Activated CD8-positive, alpha-beta memory T cell treated with anti-CD3 and anti-CD28 coated beads for 48 hours (primary cell): ENCODE results near the gene TNFAIP2.

Source experiments
- DNase-seq, 3 experiments: peaks; one replicate each; pipeline ENCODE4 v3.0.0-alpha.2; 2020; ENCODE audit warnings: low read depth in 2 of 3, low spot score in 2 of 3

The TNFAIP2 gene

GRCh38 chr14:103121846-103122584 lies 1.2 kb upstream of the TNFAIP2 start:
- no peak for DNase-seq

GRCh38 chr14:103122585-103122946 lies 695 bp upstream of the TNFAIP2 start:
- DNase-seq = no peak

- DNase-seq = no peak
These were observed 606 bp downstream of the TNFAIP2 start for GRCh38 chr14:103123634-103124500.

GRCh38 chr14:103124501-103125001 lies 1.3 kb downstream of the TNFAIP2 start:
- DNase-seq = no peak

GRCh38 chr14:103125098-103126070 lies 2.1 kb downstream of the TNFAIP2 start:
- DNase-seq = no peak

- no peak for DNase-seq
These were observed 3.0 kb downstream of the TNFAIP2 start for GRCh38 chr14:103126088-103126872.

GRCh38 chr14:103126873-103127304 lies 3.6 kb downstream of the TNFAIP2 start:
- no peak for DNase-seq

GRCh38 chr14:103127356-103127755 lies 4.1 kb downstream of the TNFAIP2 start:
- DNase-seq = no peak

GRCh38 chr14:103127861-103128598 lies 4.8 kb downstream of the TNFAIP2 start:
- no peak for DNase-seq

GRCh38 chr14:103128631-103129300 lies 5.5 kb downstream of the TNFAIP2 start:
- DNase-seq = no peak

GRCh38 chr14:103129301-103130016 lies 6.2 kb downstream of the TNFAIP2 start:
- no peak for DNase-seq

- DNase-seq = no peak
These were observed 6.9 kb downstream of the TNFAIP2 start for GRCh38 chr14:103130017-103130764.

- no peak for DNase-seq
These were observed 7.7 kb downstream of the TNFAIP2 start for GRCh38 chr14:103130965-103131364.

GRCh38 chr14:103131580-103131979 lies 8.3 kb downstream of the TNFAIP2 start:
- no peak for DNase-seq

- no peak for DNase-seq
These were observed 9.3 kb downstream of the TNFAIP2 start for GRCh38 chr14:103132381-103133209.

- no peak for DNase-seq
These were observed 10.2 kb downstream of the TNFAIP2 start for GRCh38 chr14:103133210-103134140.
